HG03571 (cell line): ENCODE results near the gene STEAP2.

Source experiments
- ATAC-seq: cut with Tn5 transposase; IDR thresholded peaks from one replicate; pipeline ENCODE4 v1.9.1; 2021; ENCODE audit not compliant: unreplicated experiment

Gene STEAP2

DNA sequence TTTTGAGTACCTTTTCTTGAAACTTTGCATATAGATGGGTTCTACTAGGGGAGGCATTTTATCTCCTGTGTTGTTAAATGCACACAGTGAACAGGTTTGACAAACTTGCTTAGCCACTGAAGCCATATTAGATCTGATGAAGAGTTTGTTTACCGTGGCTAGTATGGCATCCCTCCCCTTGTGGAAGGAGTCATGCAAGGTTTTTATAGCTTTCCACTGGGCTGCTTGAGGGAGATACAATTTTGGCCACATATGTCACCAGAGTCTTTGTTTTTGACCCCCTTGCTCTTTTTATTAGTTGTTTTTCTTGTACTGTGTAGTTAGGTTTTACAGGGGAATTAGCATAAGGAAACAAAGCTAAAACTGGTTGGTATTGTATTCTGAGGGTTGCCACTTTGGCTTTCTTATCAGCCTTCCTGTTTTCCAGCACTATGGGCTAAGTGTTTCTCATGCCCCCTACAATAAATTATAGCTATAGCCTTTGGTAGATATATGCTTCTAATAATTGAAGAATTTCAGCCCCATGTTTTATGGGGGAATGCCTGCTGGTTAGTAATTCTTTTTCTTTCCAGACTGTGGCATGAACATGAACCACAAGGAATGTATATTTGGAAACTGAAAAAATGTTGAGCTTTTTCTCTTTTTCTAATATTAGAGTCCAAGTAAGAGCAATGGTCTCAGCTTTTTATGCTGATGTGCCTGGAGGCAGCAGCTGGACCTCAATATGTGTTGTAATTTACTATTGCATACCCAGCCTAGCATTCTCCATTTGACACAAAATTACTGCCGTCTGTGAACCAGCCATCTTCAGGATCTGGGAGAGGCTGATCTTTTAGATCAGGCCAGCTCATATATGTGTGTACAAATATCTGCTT, 18.4 kb upstream of the STEAP2 start:
- no peak for ATAC-seq

DNA sequence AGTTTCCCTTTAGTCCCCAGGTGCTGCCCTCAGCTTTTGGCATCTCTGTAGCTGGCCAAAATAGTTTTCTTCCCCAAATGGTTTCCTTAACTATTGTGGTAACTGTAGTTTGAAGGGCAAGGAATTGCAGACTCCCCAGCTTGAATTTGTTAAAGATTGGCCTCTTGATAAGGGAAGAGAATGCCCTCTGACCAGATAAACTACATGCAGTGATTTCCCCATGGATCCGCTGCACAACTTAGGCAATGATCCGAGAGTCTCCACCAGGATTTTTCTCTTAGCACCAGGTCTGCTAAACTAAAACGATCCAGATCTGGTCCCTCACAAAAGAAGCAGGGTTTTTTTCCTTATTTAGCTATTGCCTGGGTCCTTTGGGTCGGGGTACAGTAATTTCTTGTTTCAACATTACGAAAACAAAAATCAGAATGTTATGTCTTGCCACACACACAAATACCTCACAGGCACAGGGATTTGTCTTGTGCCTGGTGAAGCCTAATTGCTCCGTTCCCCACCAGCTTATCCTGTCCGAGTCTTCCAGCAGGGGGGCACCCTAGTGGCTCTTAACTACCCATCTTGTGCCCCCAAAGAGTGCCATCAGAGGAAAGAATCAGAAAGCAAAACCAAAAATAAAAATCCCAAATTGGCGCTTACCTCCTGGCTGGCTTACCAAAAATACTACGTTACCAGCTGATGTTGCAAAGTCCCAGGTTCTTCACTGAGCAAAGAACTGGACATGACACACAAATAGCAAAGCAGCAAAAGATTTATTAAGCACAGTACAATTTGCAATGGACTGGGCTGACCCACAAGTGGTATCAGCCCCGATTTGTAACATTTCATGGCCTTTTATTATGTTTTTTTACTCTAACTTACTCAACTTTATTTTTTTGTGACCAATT, 16.4 kb upstream of the STEAP2 start:
- ATAC-seq: no peak

DNA sequence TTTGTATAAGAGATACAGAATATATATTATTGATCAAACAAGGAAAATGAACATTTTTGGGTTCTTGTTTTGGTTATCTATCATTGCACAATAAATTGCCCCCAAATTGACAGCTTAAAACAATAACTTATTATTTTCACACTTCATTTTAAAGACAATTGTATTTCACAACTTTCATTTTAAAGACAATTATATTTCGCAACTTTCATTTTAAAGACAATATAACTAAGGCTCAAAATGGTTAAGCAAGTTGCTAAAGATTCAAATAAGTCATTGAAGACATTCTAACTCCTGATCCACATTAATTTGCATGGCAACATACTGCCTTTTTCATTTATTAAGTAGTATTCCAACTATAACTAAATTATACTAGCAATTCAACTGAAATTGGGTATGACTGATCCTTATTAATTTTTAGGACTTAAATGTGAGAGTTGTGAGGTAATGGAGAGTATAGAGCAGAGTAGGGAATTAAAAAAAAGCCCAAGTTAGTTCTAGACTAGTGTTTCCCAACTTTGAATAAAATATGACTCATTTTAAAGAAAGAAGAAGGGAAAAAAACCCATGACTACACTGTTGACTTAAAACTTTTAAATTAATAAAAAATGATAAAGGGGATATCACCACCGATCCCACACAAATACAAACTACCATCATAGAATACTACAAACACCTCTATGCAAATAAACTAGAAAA, 9.9 kb upstream of the STEAP2 start:
- ATAC-seq: no peak

DNA sequence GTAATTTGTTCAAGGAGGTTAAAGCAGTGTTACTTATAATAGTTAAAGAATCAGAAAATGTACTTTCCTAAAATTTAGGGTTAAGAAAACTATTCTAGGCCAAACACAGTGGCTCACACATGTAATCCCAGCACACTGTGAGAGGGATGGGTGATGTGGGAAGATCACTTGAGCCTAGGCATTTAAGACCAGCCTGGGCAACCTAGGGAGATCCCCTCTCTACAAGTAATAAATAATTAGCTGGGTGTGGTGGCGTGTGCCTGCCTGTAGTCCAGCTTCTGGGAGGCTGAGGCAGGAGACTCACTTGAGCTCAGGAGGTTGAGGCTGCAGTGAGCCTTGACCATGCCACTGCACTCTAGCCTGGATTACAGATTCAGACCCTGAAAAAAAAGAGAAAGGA, 3.6 kb upstream of the STEAP2 start:
- ATAC-seq: no peak

DNA sequence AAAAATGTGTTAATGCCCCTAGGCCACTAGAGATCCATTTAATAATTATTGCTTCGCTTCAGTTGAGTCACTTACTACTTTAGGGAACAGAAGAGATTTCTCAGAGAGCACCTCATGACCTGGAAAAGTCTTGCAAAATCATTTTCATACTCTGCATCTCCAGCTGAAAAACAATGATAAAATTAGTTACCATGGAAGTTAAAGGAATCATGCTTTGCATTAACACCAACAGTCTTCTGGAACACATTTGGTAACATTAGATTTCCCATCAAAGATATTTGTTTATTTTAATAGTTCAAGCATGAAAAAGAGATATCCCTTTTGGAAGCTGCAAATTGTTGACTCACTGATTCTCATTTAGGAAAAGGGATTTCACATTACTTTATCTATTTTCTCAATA, 1.8 kb upstream of the STEAP2 start:
- ATAC-seq: no peak

DNA sequence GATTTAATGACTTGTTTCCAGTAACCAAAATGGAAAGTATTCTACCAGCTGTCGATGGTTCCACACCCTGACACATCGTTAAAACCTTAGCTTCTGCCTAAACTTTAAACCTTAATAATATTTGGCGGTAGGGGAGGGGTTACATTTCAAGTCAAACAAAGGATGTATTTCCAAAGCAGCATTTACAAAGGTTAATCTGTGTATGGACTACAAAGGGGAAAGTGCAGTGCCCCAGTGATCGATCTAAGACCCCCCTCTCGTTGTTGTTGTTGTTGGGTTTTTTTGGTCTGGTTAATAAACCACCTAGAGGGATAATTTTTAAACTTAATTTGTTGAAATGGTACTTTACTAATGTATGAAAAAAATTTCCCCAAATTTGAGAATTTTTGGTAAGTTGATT, 1.1 kb upstream of the STEAP2 start:
- no peak for ATAC-seq

DNA sequence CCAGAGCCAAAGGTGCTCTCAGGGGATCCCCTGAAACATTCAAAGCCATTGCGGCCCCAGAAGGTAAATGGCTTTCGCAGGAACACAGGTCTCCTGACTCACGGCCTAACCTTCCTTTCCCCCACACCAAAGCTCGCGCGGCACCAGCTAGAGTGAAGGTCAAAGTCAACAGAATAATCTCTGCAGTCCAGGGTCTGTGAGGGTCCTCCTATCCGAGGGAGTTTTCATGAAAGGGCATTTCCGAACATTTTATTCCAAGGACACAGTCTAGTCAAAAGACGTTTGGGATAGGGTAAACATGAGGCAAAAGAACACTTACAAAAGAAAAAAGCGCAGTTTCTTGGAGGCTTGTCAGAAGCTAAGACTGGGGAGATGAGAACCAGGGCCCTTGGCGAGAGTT, 559 bp upstream of the STEAP2 start:
- ATAC-seq: no peak

DNA sequence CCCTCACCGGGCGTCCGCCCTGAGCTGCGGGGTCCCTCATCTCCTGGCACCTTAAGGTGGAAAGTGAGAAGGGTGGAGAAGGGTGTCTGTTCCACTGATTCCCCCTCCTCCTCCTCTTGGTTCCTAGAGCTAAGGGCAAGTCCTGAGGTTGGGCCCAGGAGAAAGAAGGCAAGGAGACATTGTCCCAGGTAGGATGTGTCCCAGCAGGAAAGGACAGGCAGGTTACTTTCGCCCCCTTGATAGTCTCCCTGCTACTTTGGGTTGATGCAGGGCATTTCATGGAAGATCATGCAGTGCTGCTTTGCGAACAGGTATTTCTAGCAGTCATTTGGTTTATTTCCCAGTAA, 582 bp downstream of the STEAP2 start:
- ATAC-seq: no peak

DNA sequence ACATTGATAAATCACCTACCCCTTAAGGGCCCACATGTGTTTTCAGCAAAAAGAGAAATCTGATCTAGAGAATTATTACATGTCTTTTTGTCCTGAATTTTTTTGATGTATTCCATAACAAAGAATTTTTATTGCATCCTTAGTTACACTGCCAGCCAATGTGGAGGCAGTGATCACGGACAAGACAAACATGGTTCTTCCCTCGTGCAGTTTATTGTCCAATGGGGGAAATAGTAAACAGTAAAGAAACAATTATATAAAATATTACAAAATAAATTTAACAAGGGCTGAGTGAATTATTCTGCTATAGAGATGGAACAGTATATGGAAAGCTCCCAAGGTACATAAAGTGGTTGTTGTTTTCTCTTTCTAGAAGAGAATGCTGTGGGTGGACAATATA, 2.0 kb downstream of the STEAP2 start:
- ATAC-seq: no peak

DNA sequence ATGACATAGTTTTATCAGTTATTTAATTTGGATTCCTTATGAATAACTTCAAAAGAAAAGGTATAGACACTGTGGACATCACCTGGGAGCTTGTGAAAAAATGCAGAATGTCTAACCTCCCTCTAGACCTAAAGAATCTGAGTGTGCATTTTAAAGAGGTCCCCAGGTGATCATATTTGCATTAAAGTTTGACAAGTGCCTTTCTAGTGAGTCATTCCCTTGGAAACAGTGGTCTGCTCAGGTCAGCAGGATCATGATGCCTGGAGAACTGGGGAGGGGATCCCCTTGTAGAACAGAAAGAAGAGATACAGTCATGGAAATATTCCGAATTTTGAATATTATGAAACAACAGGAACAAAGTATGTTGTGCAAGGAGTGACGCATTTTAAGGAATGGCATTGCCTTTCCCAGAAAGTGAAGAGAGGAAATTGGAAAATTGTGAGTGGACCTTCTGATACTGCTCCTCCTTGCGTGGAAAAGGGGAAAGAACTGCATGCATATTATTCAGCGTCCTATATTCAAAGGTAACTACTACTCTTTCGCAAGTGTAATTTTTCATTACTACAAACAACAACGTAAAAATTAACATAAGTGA, 4.6 kb downstream of the STEAP2 start:
- ATAC-seq: no peak

DNA sequence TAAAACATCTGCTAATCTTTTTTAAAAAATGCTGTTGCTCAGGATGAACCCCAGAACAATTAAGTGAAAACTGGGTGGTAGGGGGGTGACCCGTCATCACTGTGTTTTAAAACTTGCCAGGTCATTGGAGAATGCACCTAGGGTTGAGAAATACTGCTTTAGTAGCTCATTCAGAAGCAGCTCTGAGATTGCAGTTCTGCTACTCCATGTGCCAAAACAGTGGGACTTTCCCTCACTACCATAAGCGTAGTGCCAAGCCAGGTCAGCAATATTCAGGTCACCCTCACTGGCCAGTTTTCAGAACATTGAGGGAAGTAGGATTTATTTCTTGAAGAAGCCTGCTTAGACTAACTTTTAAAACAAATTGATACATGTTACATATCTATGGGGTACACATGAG, 5.2 kb downstream of the STEAP2 start:
- no peak for ATAC-seq

DNA sequence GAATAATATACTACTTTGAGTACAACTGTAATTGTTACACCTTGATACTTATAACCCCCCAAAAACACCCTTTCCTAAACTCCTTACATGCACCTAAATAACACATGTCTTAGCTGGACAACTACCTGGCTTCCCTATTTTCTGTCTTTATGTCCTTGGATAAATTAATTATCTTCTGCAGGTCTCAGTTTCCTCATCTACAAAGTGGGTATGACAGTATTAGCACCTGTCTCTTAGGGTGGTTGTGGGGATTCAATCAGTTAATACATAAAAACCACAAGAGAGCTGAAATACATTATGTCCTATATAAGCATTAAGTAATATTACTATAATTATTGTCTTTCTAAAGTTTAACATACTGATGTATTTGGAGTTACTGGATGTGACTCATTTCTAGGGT, 10.8 kb downstream of the STEAP2 start:
- no peak for ATAC-seq

DNA sequence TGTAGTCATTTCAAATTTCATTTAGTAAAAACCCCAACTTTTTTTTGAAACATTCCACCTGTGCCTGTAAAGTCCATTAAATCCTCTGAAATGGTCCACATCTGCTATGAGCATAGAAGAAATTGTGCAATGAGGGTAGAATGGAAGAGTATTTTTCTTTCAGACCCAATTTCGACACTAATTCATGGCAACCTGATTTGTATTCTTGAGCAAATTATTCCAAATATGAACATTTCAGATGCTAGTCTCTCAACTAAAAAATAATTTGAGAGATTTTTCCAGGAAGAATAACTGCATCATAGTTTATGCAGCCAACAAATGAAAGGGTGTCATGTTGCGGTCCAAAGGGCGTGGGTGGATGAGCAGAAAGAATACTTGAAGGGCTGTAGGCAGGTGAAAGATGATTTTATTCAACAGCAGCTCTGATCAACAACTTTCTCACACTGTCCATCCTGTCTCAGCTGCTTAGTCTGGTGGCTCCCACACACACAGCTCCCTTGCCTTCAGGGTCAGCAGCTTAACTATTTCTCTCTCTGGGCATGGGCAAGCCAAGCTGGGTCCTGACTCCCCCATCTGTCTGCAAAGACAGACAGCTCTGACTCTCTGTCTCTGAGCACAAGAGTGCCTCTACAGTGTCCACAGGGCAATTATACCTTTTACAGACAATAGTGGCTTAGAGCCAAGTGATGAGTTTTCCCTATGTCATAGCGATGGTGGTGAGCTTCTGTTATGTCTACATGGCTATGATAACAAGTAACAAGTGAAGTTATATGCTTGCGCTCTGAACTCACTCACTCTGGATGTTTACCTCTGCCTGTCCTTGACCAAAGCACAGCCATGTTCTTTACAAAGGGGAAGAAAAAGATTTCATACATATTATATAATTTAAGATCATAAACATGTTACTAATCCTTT, 11.5 kb downstream of the STEAP2 start:
- ATAC-seq: no peak

DNA sequence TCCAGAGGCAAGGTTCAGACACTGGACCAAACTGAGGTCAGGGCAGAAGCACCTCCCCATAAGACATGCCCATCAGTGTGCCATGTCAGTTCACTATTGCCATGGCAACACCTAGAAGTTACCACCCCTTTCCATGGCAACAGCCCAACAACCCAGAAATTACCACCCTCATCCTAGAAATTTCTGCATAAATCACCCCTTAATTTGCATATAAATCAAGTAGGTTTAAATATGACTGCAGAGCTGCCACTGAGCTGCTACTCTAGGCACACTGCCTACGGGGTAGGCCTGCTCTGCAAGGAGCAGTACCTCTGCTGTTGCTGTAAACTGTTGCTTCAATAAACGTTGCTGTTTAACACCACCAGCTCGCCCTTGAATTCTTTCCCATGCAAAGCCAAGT, 12.7 kb downstream of the STEAP2 start:
- ATAC-seq: no peak

DNA sequence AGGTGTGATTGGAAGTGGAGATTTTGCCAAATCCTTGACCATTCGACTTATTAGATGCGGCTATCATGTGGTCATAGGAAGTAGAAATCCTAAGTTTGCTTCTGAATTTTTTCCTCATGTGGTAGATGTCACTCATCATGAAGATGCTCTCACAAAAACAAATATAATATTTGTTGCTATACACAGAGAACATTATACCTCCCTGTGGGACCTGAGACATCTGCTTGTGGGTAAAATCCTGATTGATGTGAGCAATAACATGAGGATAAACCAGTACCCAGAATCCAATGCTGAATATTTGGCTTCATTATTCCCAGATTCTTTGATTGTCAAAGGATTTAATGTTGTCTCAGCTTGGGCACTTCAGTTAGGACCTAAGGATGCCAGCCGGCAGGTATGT, 13.6 kb downstream of the STEAP2 start:
- no peak for ATAC-seq

DNA sequence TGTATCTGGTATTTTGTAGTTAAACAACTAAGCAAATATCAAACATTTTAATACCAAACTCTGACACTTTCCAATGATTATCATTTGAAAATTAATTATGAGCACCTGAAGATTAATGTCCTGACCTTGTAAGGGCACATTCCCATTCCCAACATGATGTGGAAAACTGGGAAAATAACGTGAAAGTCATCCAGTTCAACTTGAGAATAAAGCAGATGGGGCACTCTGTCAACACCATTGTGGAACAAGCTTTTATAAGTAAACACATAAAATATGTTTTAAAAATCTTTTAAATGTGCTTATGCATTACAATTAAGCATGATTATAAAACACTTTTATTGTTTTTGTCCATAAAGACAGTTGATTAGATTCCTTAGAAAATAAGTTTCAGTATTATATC, 14.1 kb downstream of the STEAP2 start:
- no peak for ATAC-seq

DNA sequence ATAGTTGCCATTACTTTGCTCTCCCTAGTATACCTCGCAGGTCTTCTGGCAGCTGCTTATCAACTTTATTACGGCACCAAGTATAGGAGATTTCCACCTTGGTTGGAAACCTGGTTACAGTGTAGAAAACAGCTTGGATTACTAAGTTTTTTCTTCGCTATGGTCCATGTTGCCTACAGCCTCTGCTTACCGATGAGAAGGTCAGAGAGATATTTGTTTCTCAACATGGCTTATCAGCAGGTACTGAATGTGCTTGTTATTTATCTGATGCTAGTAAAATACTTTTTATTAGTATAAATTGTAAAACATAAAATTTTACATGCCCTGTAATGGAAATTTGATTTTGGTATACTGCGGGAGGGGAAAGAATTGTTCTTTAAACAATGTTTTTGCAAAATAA, 15.7 kb downstream of the STEAP2 start:
- ATAC-seq: no peak

DNA sequence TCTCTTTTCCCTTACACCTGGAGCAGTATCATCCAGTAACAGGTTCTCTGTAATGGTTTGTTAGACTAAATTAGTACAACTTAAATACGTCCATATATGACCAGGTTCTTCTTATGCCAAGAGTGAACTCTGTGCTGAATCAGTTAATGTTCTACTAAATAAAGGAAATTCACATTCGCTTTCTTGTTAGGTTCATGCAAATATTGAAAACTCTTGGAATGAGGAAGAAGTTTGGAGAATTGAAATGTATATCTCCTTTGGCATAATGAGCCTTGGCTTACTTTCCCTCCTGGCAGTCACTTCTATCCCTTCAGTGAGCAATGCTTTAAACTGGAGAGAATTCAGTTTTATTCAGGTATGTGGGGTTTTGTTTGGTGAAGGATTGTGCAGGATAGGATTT, 18.1 kb downstream of the STEAP2 start:
- ATAC-seq: no peak

DNA sequence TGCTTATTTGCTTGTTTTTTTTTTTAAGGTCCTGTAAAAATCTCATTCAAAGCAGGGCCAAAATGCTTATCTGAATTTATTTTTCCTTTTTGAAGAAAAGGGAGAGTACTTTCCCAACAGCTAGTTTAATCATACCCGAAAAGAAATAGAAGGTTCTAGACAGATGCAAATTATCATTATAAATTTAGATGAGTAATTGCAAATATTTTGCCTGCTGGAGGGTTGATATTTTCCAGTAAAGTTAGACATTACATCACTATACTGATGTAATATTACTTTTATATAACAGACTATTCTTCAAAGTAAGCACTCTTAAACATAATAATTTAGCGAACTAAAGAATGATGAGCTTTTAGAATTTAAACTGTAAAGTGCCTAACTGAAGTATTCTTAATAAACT, 19.3 kb downstream of the STEAP2 start:
- ATAC-seq: no peak

DNA sequence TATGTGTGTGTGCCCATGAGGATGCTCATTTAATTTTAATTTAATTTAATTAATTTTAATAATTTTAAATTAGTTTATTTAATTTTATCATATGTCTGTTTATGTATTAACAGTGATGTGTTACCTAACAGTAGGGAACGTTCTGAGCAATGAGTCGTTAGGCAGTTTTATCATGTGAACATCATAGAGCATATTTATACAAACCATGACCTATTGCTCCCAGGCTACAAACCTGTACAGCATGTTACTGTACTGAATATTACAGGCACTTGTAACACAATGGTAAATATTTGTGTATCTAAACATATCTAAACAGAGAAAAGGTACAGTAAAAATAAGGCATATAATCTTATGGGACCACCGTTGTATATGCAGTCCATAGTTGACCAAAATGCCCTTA, 19.8 kb downstream of the STEAP2 start:
- ATAC-seq: no peak
